NCI-H146 treated with DMSO at 0.1 percent for 48 hours (cell line): ENCODE results near the gene SEC31A.

Source experiments
- DNase-seq: peaks from one replicate; lab custom pipeline; 2025; ENCODE audit not compliant: unreplicated experiment; lab: John Stamatoyannopoulos, UW

Gene SEC31A

GRCh38 chr4:82776925-82777542 is 113.9 kb downstream of the SEC31A start:
- no peak for DNase-seq

- no peak for DNase-seq
These were observed 115.7 kb downstream of the SEC31A start for GRCh38 chr4:82775243-82775642.

- no peak for DNase-seq
These were observed 116.2 kb downstream of the SEC31A start for GRCh38 chr4:82774711-82775171.

GRCh38 chr4:82773057-82773456 is 117.9 kb downstream of the SEC31A start:
- no peak for DNase-seq

GRCh38 chr4:82770607-82771006 is 120.3 kb downstream of the SEC31A start:
- no peak for DNase-seq
